ENCODE data around the gene RBM23.
"Not testable (repeated sequence)": the region's sequence is repeated elsewhere in the genome, so short reads cannot be mapped to it uniquely, and the experiment has no call there.

Gene RBM23

DNA sequence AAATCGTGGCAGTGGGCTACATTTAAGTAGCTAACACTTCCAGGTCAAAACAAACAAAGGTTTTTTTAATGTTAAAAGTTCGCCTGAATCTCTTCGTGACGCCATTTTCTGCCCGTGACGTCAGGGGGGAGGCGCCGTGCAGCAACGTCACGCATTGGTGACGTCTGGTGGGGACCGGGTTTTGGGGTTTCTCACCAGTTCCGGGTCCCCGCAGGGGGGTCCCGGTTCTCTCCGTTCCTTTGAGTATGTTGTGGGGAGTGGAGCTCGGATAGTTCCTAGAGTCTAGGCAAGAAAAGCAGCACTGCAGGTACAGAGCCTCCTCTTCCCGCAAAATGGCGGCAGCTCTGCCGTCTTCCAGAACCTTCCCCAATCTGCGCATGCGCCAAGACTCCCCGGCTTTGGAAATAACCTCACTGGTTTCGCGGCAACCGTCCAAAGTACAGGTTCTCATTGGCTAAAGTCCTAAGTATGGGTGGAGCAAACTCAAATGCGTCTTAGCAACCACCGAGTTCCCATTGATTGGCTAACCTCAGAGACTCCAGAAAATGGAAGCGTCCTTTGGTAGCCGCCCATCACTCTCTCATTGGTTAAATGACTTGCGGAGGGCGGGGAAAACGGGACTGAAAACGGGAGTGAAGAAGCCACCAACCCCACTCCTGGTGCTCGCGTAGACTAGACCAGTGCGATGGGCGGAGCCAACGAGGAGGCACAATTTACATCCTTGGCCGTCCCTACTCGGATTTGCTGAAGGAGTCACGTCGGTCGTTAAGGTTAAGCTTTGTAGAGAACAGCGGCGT lies at the start of gene RBM23:
RBM23 (minus strand) TSS at position 346 of the 797 bp plus-strand sequence.
- peak; percentile 100 for DNase-seq

DNA sequence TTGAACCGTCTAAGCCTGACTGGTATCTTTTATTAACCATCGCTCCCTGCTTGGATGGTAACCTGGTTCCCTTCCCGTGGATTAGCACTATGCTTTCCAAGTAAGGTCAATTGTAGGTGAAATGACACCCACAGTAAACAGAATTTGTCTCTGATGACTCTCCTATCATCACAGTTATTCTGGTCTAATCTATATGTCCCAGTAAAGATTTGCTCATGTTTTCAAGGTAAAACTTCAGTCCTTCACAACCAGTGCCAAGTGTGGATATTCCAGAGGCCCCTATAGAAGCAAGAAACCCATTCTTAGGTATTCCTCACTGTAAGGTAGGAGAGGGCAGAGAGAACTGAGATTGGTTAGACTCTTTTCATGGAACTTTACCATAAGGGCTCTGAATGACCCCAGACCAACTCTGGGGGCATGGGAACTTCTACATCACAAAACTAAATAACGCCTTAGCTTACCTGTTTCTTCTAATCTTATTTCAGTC lies 47.9 kb upstream of the RBM23 start:
- DNase-seq, result no peak

DNA sequence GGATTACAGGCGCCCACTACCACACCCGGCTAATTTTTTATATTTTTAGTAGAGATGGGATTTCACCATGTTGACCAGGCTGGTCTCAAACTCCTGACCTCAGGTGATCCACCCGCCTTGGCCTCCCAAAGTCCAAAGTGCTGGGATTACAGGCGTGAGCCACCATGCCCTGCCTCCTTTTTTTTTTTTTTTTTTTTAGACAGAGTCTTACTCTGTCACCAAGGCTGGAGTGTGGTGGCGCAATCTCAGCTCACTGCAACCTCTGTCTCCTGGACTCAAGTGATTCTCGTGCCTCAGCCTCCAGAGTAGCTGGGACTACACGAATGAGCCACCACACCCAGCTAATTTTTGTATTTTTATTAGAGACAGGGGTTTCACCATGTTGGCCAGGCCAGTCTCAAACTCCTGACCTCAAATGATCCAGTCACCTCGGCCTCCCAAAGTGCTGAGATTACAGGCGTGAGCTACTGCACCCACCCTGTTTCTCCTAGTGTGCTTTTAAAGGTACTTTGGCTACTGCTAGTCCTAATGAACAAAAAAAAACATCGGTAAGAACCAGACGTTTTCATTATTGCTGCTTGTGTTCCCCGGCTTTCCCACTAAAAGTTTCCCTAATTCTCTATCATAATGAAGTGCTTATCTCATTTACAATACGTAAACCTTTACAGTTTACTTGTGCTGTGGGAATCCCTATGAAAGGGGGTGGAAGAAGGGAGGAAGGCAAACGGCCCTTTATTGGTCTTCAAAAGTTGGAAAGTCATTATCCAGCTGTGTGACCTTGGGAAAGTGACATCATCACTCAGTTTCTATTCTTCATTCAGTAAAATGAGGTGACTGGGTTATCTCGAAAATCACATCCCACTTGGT lies 47.2 kb upstream of the RBM23 start:
- DNase-seq, result not testable (repeated sequence)

DNA sequence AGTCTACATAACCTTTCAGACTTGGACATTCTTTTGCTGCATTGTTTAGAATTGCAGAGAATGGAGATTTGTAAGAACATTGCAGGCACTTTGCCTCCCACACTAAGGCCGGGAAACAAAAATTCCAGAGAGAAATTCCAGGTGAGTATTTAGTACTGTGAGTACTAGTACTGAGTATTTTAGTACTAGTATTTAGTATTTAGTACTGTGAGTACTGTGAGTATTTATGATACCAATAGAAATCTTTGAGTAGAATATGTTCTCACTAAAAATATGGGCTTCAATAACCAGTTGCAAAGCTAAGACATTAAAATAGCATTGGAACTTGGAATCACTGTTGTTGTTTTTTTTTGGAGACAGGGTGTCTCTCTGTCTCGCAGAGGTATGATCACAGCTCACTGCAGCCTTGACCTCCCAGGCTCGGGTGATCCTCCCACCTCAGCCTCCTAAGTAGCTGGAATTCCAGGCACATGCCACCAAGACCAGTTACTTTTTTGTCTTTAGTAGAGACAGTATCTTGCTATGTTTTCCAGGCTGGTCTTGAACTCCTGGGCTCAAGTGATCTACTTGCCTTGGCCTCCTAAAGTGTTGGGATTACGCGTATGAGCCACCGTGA lies 43.2 kb upstream of the RBM23 start:
- no peak for DNase-seq

DNA sequence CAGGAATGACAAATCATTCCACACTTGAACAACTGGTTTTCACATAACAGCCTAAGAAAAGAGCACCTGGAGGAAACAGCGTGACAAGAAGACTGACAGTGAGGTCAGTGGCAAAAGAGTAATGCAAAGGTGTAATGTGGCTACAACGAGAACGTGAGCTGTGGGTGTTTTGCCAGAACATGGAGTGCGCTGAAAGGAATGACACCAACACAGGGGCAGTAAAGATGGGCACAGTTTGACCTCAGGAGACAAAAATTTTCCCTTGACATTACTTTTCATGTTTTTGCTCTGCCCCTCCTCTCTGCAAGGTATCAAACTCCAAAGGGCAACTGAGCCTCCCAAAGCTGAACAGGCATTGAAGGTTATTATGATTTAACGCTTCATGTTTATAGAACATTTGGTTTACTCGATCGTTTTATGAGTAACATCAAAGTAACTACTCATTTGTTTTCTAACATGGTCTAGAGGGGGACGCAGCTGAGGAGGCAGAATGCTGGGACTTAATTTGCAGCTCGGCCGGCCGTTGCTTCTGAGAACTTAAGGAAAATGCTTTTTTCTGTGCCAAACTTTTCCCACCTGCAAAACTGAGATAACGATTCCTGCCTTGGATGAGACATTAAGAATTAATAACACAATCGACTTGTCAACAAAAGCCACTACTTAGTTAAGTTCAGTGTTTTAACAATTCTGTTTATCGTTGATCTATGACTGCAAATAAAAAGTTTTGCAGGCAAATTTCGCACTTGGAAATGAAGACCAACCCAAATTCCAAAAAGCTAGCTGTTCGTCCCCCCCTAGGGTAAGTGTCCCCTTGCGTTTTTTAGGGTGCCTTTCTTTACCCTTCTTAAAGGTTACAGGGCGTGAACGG lies 37.0 kb upstream of the RBM23 start:
- no peak for DNase-seq

DNA sequence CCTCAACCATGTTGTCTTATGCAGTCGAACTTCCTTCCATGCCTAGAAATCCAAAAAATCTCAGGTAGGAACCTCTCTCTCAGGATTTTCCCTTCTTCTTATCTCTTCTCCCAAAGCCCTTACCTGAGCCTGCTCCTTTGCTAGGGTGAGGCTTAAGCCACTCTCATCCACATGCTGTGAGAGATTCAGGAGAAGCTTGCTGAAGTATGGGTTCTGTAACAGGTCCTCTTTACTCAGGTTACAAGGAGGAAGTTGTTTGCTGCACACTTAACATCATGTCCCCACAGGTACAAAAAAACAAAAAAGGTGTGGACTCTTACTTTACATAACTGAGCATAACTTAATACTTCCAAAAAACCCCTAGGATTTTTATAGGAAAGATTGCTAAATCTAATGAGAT lies 33.5 kb upstream of the RBM23 start:
- no peak for DNase-seq

DNA sequence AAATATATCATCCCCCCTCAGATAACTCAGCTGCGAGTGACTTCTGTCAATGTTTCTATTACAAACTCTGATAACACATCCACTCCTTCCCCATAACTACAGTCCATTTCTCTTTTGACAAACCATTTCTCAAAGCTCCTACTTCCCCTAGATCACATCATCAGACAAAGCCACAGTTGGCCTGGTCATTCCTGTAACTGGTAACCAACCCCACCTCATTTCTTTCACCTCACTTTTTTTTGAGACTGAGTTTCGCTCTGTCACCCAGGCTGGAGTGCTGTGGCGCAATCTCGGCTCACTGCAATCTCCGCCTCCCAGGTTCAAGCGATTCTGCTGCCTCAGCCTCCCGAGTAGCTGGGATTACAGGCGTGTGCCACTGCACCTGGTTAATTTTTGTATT lies 32.8 kb upstream of the RBM23 start:
- not testable (repeated sequence) for DNase-seq

DNA sequence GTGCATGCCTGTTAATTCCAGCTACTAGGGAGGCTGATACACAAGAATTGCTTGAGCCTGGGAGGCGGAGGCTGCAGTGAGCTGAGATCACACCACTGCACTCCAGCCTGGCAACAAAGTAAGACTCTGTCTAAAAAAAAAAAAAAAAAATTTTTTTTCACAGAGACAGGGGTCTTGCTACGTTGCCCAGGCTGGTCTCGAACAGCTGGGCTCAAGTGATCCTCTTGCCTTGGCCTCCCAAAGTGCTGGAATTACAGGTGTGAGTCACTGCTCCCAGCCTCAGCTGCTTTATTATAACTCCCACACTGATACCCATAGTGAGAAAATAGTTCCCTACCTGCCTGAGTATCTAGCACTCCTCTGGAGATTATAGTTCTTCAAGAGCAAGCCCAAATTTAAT lies 26.7 kb upstream of the RBM23 start:
- no peak for DNase-seq

DNA sequence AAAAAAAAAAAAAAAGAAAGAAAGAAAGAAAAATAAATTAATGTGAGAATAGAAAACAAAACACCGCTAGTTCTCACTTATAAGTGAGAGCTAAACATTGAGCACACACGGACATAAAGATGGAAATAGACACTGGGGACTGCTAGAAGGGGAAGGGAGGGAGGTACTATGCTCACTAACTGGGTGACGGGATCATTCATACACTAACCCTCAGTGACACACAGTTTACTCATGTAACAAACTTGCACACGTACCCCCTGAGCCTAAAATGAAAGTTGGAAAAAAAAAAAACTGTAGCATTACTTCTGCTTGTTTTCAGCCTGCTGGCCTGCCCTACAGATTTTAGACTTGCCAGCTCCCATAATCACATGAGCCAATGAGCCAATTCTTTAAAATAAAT lies 20.7 kb upstream of the RBM23 start:
- no peak for DNase-seq

DNA sequence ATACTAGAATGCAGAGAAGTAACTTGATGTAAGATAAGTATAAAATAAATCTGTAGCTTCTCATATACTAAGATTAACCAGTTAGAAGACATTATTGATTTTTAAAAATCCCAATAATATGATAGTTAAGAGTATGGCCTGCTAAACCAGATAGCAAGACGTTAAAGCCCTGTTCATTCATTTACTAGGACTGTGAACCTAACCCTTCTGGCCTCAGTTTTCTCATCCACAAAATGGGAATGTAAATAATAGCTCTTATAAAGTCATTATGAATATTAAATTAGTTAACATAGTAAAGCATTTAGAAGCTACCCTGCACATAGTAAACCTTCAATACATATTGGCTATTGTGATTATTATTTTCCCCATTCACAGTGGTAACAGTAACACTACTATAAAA lies 16.2 kb upstream of the RBM23 start:
- no peak for DNase-seq

DNA sequence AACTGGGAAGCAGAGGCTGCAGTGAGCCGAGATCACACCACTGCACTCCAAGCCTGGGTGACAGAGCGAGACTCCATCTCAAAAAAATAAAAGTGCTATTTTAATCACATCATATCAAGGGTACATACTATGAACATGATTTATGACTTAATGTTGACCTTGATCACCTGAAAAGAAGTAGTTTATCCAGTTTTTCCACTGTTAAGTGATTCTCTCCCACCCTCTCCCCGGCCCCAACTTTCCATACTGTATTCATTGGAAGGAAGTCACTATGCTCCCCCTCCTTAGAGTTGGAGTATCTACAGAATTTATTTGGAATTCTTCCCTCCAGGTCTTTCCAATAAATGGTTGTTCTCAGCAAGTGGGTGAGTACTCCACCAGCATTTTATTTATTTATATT lies 13.2 kb upstream of the RBM23 start:
- DNase-seq, result no peak

DNA sequence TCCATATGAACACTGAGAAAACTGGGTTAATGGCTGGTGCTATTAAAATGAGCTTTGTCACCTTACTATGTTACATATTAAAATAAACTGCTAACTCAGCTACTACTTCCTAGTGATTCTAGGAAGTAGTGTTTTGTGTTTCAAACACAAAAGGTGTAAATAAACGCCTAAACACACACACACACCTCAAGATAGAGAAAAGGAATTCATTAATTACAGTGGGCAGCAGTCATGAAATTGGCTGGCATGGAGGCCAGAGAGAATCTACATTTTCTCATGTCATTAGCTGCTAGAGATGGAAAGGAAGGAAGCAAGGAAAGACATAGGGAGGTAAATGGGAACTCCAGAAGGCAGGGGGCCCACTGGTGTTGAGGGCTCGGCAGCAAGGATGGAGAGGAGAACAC lies 11.0 kb upstream of the RBM23 start:
- DNase-seq, result no peak

DNA sequence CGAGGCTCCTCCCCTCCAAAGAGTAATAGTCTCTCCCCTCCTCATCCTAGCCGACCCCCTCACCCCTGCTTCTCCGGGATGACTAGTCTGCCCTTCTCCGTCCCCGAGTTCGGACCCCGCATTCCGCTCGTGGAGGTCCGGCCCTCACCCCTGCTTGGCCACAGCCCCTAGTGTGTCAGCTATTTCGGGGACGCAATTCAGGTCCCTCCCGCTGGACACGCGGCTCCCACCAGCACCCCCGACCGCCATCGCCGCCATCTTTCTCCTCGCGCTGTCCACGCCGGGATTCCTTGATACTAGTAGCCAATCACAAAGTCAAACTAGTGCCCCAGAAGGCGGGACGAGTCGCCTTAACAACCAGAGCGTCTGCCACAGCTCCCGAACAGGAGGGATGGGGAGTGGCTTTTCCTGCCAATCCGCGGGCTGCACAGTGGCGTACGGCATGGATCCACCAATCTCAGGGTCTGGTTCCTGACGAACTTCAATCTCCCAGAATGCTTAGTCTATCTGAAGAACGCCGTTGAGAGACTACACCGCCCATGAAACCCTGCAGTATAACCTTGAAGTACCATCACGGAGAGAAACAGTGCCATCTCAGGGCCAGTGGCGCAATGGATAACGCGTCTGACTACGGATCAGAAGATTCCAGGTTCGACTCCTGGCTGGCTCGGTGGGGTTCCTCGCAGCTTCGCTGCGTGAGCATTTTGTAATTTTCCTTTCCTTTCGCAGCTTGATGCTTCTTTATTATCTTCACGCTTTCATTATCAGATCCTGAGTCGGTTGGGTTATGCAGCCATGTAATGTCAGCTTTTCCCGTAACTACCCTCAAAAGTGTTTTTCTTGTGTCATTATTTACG lies 10.4 kb upstream of the RBM23 start, which contains the start of gene PRMT5:
PRMT5 (minus strand) TSS at position 273 of the 857 bp plus-strand sequence; CDS start at position 258, 15 bp downstream.
- DNase-seq, result peak; percentile 97

DNA sequence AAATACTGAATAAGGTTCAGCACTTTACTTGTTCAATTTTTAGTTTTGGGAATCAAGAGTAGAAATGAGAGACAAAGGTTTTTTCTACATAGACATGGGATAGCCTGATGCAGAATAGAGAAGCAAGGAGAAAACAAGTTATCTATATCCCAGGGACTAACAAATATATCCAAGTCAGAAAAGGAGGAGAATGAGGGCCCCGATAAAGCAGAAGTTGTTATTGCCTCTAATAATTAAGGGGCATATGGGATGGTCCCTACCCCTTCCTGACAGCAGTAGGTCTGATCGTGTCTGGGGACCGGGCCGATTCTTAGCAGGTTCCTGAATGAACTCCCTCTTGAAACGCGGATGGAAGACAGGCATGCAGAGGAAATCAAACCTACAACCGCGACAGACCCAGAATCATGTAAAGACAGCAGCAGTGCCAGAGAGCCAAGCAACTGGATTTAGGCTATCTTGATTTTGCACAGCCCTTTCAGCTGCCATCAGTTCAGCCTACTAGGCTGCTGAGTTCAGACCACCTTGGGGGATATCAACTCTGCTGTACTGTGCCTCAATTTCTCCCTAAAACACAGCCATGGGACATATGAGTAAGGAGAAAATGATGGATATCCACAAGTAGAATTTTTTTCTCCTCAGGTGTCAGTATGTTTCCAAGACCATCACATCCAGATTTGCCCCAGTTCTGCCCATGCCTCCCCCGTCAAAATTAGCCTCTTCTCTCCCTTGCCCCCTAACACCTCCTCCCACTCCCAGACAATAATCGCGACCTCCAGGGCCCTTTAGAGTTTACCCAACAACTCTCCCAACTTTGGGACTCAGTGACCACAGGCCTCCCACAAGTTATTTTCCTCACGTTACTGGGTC lies 9.5 kb upstream of the RBM23 start:
- DNase-seq, result no peak

DNA sequence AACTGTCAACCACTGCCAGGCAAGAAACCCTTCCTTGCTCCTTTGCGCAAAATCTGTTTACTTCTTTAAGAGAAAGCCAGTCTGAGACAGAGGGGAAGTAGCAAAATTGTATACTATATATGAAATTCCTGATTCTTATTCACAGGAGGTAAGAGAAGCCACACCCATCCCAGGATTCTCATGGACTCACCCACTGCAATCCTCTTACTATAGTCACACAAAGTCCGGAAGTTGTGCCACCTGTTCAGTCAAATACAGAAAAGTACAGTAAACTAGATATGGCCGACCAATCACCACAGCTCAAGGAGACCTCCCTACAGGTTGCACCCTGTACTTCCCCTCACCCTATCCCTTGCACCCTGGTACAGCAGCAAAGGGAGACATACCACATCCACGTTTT lies 7.4 kb upstream of the RBM23 start:
- DNase-seq, result no peak

DNA sequence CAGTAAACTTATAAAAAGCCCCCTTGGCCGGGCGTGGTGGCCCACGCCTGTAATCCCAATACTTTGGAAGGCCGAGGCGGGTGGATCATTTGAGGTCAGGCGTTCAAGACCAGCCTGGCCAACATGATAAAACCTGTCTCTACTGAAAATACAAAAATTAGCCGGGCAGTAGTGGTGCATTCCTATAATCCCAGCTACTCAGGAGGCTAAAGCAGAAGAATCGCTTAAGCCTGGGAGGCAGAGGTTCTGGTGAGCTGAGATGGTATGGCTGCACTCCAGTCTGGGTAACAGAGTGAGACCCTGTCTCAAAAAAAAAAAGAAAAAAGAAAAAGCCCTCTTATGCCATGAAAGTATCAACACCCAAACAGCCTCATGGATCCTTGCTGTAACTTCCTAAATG lies 6.6 kb upstream of the RBM23 start:
- no peak for DNase-seq

DNA sequence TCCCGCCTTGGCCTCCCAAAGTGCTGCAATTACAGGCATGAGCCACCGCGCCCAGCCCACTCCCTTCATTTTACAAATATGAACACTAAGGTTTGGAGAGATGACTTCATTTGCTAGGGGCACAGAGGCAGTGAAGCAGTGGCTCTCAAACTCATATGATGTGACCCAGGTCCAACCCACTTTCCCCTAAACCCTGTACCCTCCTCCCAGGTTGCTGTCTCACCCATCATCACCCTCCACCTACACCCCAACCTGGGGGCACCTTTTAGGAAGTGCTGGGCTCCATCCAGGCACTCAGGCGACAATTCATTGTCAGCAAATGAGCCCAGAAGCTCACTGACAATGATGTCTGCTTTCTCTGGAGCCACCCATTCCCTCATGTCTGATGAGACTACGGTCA lies 4.8 kb upstream of the RBM23 start:
- no peak for DNase-seq

DNA sequence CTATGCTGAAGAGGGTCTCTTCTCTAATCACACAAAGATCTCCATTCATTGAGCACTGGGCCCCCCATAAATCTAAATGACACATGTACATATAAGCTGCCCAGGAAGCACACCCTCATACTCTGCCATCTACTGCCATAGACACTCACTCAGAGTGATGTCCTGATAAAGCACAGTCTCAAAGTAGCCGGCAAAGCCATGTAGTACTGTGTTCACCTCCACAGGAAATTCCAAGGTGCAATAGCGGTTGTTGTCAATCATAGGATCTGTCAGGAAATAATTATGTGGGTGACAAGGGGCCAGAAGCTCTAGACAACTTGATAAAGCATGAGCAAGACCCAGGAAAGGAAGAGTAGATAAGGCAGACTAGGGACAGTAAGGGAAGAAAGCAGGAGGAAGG lies 3.3 kb upstream of the RBM23 start:
- DNase-seq, result no peak

DNA sequence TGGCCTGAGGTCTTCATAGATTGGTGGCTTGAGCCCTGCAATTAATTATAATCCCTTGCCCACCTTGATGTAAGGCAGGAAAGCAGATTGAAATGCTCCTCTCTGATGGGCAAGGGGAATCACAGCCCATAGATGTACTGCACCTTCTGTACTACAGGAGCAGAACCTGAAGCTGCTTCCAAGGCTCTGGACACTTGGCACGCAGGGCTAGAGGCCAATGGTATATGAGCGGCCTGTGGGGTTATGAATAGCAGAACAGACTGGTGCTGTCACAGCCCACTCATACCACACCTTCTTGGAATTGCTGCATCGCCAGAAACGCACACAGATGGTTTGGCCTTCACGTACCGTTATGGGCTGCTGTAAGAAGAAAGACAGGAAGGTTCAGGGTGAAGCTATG lies 1.7 kb upstream of the RBM23 start:
- DNase-seq, result no peak

DNA sequence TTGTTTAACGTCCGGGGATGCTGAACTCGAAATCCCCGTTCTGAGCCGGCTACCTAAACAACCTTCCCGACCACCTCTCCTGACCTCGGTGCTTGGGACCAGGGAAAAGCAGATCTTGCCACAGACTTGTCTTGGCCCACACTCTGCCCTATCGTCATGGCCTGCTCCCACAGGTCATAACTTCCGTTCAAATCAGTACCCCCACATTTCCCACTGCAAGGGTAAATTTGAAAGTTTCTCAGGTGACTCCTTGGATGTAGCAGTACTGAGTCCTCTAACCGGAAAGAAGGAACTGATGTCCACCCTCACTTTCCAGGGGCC lies 612 bp upstream of the RBM23 start:
- DNase-seq, result no peak

Data from activated CD4-positive, alpha-beta T cell treated with anti-CD3 and anti-CD28 coated beads, Interleukin-2, amount 50 U/mL, for 1 hour (primary cell).